CD4-positive, alpha-beta T cell treated with Interleukin-12 subunit alpha and Interleukin-12 subunit beta, for 1 hour (primary cell): ENCODE results near the gene TSPAN2.
"Not testable (repeated sequence)": the region's sequence is repeated elsewhere in the genome, so short reads cannot be mapped to it uniquely, and the experiment has no call there.

ENCODE experiments used
- DNase-seq: peaks from one replicate; pipeline ENCODE4 v3.0.0-alpha.2; 2020

The TSPAN2 gene

GRCh38 chr1:115031595-115031994 lies 57.7 kb downstream of the TSPAN2 start:
- DNase-seq = no peak

GRCh38 chr1:115029526-115029925 lies 59.8 kb downstream of the TSPAN2 start, which contains the start of gene TSHB:
TSHB (plus strand) TSS chr1:115029826; CDS start chr1:115033363, 3,537 bp downstream.
- DNase-seq = no peak

GRCh38 chr1:115023593-115023992 lies 65.7 kb downstream of the TSPAN2 start:
- no peak for DNase-seq

GRCh38 chr1:115021145-115021544 lies 68.2 kb downstream of the TSPAN2 start:
- DNase-seq = no peak

GRCh38 chr1:115019549-115019948 lies 69.8 kb downstream of the TSPAN2 start:
- not testable (repeated sequence) for DNase-seq

GRCh38 chr1:115013792-115014191 lies 75.5 kb downstream of the TSPAN2 start:
- DNase-seq = no peak

GRCh38 chr1:115012434-115012833 lies 76.9 kb downstream of the TSPAN2 start:
- DNase-seq = no peak

- no peak for DNase-seq
Observed at GRCh38 chr1:115012006-115012405, 77.3 kb downstream of the TSPAN2 start.

- DNase-seq = no peak
Observed at GRCh38 chr1:115006191-115006590, 83.1 kb downstream of the TSPAN2 start.
